Retinal pigment epithelial cell (primary cell): ENCODE data around the gene SSH3.

Experiments
- DNase-seq: peaks from one replicate; pipeline ENCODE4 v3.0.0-alpha.2; 2010; ENCODE audit warnings: low read depth
- H3K4me3 ChIP-seq: 2 replicates; pipeline ENCODE4 v1.5.1; 2011; ENCODE audit warnings: mild to moderate bottlenecking, low read length, control low read depth, moderate library complexity
- CTCF ChIP-seq: conservative IDR thresholded peaks from 2 replicates; pipeline ENCODE4 v1.5.1; 2011; ENCODE audit warnings: low read depth, low read length, control low read depth, inconsistent platforms

Gene SSH3

GRCh38 chr11:67347964-67348749 is 44.8 kb downstream of the SSH3 start:
- H3K4me3 ChIP-seq: no peak overlapping the region
- no peak for TF ChIP-seq CTCF

GRCh38 chr11:67349036-67349435 is 45.7 kb downstream of the SSH3 start:
- no peak for DNase-seq
- no peak overlapping the region for H3K4me3 ChIP-seq
- TF ChIP-seq CTCF: no peak

More at GRCh38 chr11:67347964-67348749, 44.8 kb downstream of the SSH3 start:
- DNase-seq: no peak

GRCh38 chr11:67349457-67349856 is 46.1 kb downstream of the SSH3 start:
- TF ChIP-seq CTCF: no peak
- no peak overlapping the region for H3K4me3 ChIP-seq
- no peak for DNase-seq

GRCh38 chr11:67349928-67350465 is 46.7 kb downstream of the SSH3 start:
- DNase-seq: no peak
- H3K4me3 ChIP-seq: no peak overlapping the region
- no peak for TF ChIP-seq CTCF

- no peak for DNase-seq
- H3K4me3 ChIP-seq: no peak overlapping the region
- TF ChIP-seq CTCF: peak; percentile 95
Measured at GRCh38 chr11:67351275-67352005, 48.1 kb downstream of the SSH3 start.

- TF ChIP-seq CTCF: no peak
- DNase-seq: no peak
- peak overlapping the region; percentile 83 for H3K4me3 ChIP-seq
Measured at GRCh38 chr11:67352546-67353316, 49.4 kb downstream of the SSH3 start.
